Fibroblast of skin of left biceps (primary cell): ENCODE results near the gene JCAD.
"Not testable (repeated sequence)": the region's sequence is repeated elsewhere in the genome, so short reads cannot be mapped to it uniquely, and the experiment has no call there.

ENCODE experiments used
- DNase-seq, 2 experiments: peaks; one replicate each; pipeline ENCODE4 v3.0.0-alpha.2; 2013; ENCODE audit warnings: low read depth in 2 of 2

The JCAD gene

GRCh38 chr10:29987471-29987870 is 71.9 kb downstream of the JCAD start:
- no peak for DNase-seq

GRCh38 chr10:29982997-29983648 is 76.3 kb downstream of the JCAD start:
- DNase-seq = no peak

GRCh38 chr10:29981510-29981909 is 77.9 kb downstream of the JCAD start:
- DNase-seq = no peak

GRCh38 chr10:29980084-29980483 is 79.3 kb downstream of the JCAD start:
- no peak for DNase-seq

- DNase-seq = not testable (repeated sequence)
Measured at GRCh38 chr10:29979421-29979779, 80.0 kb downstream of the JCAD start.

- no peak for DNase-seq
Measured at GRCh38 chr10:29977171-29977570, 82.2 kb downstream of the JCAD start.

- DNase-seq = no peak
Measured at GRCh38 chr10:29976134-29976533, 83.3 kb downstream of the JCAD start.

- no peak for DNase-seq
Measured at GRCh38 chr10:29974773-29975172, 84.6 kb downstream of the JCAD start.

GRCh38 chr10:29973921-29974320 is 85.5 kb downstream of the JCAD start:
- DNase-seq = no peak

GRCh38 chr10:29970576-29970975 is 88.8 kb downstream of the JCAD start:
- DNase-seq = no peak

- DNase-seq = no peak
Measured at GRCh38 chr10:29970012-29970396, 89.4 kb downstream of the JCAD start.

GRCh38 chr10:29969255-29970011 is 90.0 kb downstream of the JCAD start:
- DNase-seq = no peak

- DNase-seq = no peak
Measured at GRCh38 chr10:29968585-29968984, 90.8 kb downstream of the JCAD start.

- no peak for DNase-seq
Measured at GRCh38 chr10:29966269-29966668, 93.1 kb downstream of the JCAD start.
